GM23338 (cell line): Measurements from ENCODE around the gene RAD51C. TPM values are rescaled to one million over a fixed set of nuclear protein-coding genes. Genes with fewer than 3 reads are reported as not detected.

Experiments used
- ATAC-seq: fragments of 200-7000 bp; cut with Tn5 transposase; 3 replicates; pipeline ENCODE4 v1.9.1; 2020
- DNase-seq: peaks from one replicate; pipeline ENCODE4 v3.0.0-alpha.2; 2015; ENCODE audit warnings: low spot score
- H2AFZ ChIP-seq: fragments of 200-600 bp; sonication (generic); 2 replicates; pipeline ENCODE4 v1.8.0; 2016; ENCODE audit warnings: antibody characterized with exemption, mild to moderate bottlenecking, moderate library complexity
- H3F3A ChIP-seq: fragments of 200-600 bp; sonication (generic); replicated peaks from 2 replicates; pipeline ENCODE4 v1.8.0; 2017; ENCODE audit warnings: antibody characterized with exemption, mixed run types, low read depth
- H3K27ac ChIP-seq: fragments of 200-600 bp; sonication (generic); 2 replicates; pipeline ENCODE4 v1.6.1; 2016; ENCODE audit warnings: low read depth
- H3K27me3 ChIP-seq: fragments of 200-600 bp; sonication (generic); 2 replicates; pipeline ENCODE4 v1.8.0; 2016; ENCODE audit warnings: mild to moderate bottlenecking, mixed run types, moderate library complexity; ENCODE audit not compliant: insufficient read depth
- H3K36me3 ChIP-seq: fragments of 200-600 bp; sonication (generic); 2 replicates; pipeline ENCODE4 v1.8.0; 2016; ENCODE audit warnings: mild to moderate bottlenecking; ENCODE audit not compliant: insufficient read depth
- H3K4me1 ChIP-seq: fragments of 200-600 bp; sonication (generic); 2 replicates; pipeline ENCODE4 v1.8.0; 2016; ENCODE audit warnings: mild to moderate bottlenecking, moderate library complexity; ENCODE audit not compliant: insufficient read depth
- H3K4me2 ChIP-seq: fragments of 200-600 bp; sonication (generic); 2 replicates; pipeline ENCODE4 v1.7.1; 2017; ENCODE audit warnings: mixed run types
- H3K4me3 ChIP-seq: fragments of 200-600 bp; sonication (generic); 2 replicates; pipeline ENCODE4 v1.6.1; 2016; ENCODE audit warnings: mixed run types
- H3K79me2 ChIP-seq: fragments of 200-600 bp; sonication (generic); replicated peaks from 2 replicates; pipeline ENCODE4 v1.8.0; 2017; ENCODE audit warnings: mild to moderate bottlenecking; ENCODE audit not compliant: insufficient read depth
- H3K9me2 ChIP-seq: fragments of 200-600 bp; sonication (generic); 2 replicates; pipeline ENCODE4 v1.8.0; 2017; ENCODE audit not compliant: insufficient read depth
- H4K20me1 ChIP-seq: fragments of 200-600 bp; sonication (generic); replicated peaks from 2 replicates; pipeline ENCODE4 v1.8.0; 2017; ENCODE audit warnings: mild to moderate bottlenecking; ENCODE audit not compliant: insufficient read depth
- H3K27ac Mint-ChIP-seq: 2 replicates; pipeline ENCODE4 v1.8.0; 2020; ENCODE audit warnings: inconsistent platforms, mild to moderate bottlenecking, moderate library complexity, mixed read lengths
- H3K27me3 Mint-ChIP-seq: 3 replicates; pipeline ENCODE4 v1.8.0; 2022; ENCODE audit warnings: low read depth, mild to moderate bottlenecking, moderate library complexity, mixed read lengths, inconsistent platforms; ENCODE audit not compliant: insufficient read depth, poor library complexity
- H3K36me3 Mint-ChIP-seq: 3 replicates; pipeline ENCODE4 v1.8.0; 2021; ENCODE audit warnings: low read depth, mild to moderate bottlenecking, inconsistent platforms, moderate library complexity, mixed read lengths
- H3K4me1 Mint-ChIP-seq: 3 replicates; pipeline ENCODE4 v1.8.0; 2020; ENCODE audit warnings: mild to moderate bottlenecking, inconsistent platforms, mixed read lengths
- H3K4me3 Mint-ChIP-seq: 3 replicates; pipeline ENCODE4 v1.8.0; 2021; ENCODE audit warnings: moderate library complexity, mild to moderate bottlenecking, inconsistent platforms, mixed read lengths
- H3K9me3 Mint-ChIP-seq: 3 replicates; pipeline ENCODE4 v1.8.0; 2020; ENCODE audit warnings: moderate library complexity, mild to moderate bottlenecking, inconsistent platforms, mixed read lengths
- CTCF ChIP-seq, 2 experiments: fragments of 200-600 bp in 1 of 2; sonication (generic) in 1 of 2; conservative IDR thresholded peaks; 2 replicates each; pipeline versions ENCODE4 v1.5.1 to v1.6.1; 2016 to 2017; ENCODE audit warnings: antibody characterized with exemption in 2 of 2, low read depth in 2 of 2, mild to moderate bottlenecking in 2 of 2, moderate library complexity in 1 of 2
- EZH2 ChIP-seq: fragments of 200-600 bp; sonication (generic); IDR thresholded peaks from one replicate; pipeline ENCODE4 v1.8.0; 2017; ENCODE audit warnings: antibody characterized with exemption, mild to moderate bottlenecking, low read depth; ENCODE audit not compliant: unreplicated experiment
- EZH2phosphoT487 ChIP-seq: fragments of 200-600 bp; sonication (generic); IDR thresholded peaks from one replicate; pipeline ENCODE4 v1.8.1; 2018; ENCODE audit warnings: antibody characterized with exemption; ENCODE audit not compliant: unreplicated experiment
- JUNB ChIP-seq: IDR thresholded peaks from one replicate; pipeline ENCODE4 v1.6.1; 2016; ENCODE audit warnings: antibody characterized with exemption; ENCODE audit not compliant: unreplicated experiment
- STAT1 ChIP-seq: IDR thresholded peaks from one replicate; pipeline ENCODE4 v1.6.1; 2016; ENCODE audit warnings: antibody characterized with exemption; ENCODE audit not compliant: unreplicated experiment
- ZNF114 ChIP-seq: fragments of 250-450 bp; sonication (Bioruptor Pico); IDR thresholded peaks from 2 replicates; pipeline ENCODE4 v1.5.0; 2020; ENCODE audit warnings: mild to moderate bottlenecking, moderate library complexity
- ZNF331 ChIP-seq: fragments of 250-450 bp; sonication (Bioruptor Pico); IDR thresholded peaks from 2 replicates; pipeline ENCODE4 v1.5.0; 2020; ENCODE audit warnings: low read depth, mild to moderate bottlenecking, moderate library complexity
- polyA plus RNA-seq: library from polyadenylated mRNA; unstranded; fragments of >200 nt; fragmentation: Nextera tagmentation; extraction: Ambion mirVana; gene quantifications from 2 replicates; pipeline ENCODE4 v1.2.1, GENCODE V29; 2016
- total RNA-seq: library from RNA; depleted of rRNA; stranded (reverse); fragments of >200 nt; shearing (Covaris generic); gene quantifications from 2 replicates; pipeline ENCODE4 v1.2.3, GENCODE V29; 2014
- TF ChIP-seq, protein P1 (sequence below): fragments of 250-450 bp; sonication (Bioruptor Pico); IDR thresholded peaks from 2 replicates; pipeline ENCODE4 v1.5.0; 2020; ENCODE audit warnings: mild to moderate bottlenecking, moderate library complexity

RAD51C gene
- total and polyA plus RNA-seq, 2 experiments from 2014 or later, result 9.3 to 33.6 TPM

DNA sequence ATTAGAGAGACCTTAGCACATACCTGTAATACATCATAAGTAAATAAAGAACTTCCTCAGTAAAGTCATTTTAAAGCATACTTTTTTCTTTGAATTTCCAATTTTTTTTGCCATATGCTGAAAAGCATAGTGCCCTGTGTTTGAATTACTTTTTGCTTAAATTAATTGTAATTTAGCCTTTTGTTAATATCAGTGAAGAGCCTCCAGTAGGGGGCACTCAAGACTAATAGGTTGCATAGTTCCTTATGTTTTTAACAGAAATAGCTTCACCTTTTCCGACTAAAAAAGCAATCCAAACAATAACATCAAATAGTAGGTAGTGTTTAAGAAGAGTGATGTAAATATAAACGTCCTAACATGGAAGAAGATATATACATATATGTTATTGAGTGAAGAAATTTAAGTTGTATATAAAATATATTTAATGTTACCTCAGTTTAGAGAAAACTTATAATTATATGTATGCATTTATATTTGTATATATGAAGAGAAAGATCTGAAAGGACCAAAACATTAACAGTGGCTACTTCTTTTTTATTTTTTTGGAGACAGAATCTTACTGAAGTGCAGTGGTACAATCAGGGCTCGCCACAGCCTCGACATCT is 18.6 kb downstream of the RAD51C start:
- Histone ChIP-seq H3K36me3 (no peaks in the 10 kb centered on the region), H3K4me2 (no peak overlapping the region), H4K20me1 (no peaks in the 10 kb centered on the region), H3K4me3 (no peak overlapping the region), H2AFZ (no peak overlapping the region), H3K9me2 (no peaks in the 10 kb centered on the region), H3K27ac (no peak overlapping the region), H3K4me1 (no peaks in the 10 kb centered on the region), H3K27me3 (no peaks in the 10 kb centered on the region), H3K79me2 (no peaks in the 10 kb centered on the region), H3F3A (no peaks in the 10 kb centered on the region)
- peak; percentile 90 for DNase-seq
- TF ChIP-seq CTCF (conservative IDR thresholded peaks at IDR 0.05; ENCODE audit: low read depth in 2 of 2), result peak; percentile 63 to 98
- no peak for TF ChIP-seq JUNB
- Mint-ChIP-seq H3K9me3 (no peaks in the 10 kb centered on the region), H3K36me3 (no peaks in the 10 kb centered on the region; the same call in 2 of the 3 replicates), H3K4me3 (no peak overlapping the region), H3K27ac (no peak overlapping the region), H3K4me1 (no peaks in the 10 kb centered on the region; the same call in 2 of the 3 replicates), H3K27me3 (no peaks in the 10 kb centered on the region)
- no peak; the same call in 2 of the 3 replicates for ATAC-seq

GRCh38 chr17:58722274-58722673 is 29.9 kb downstream of the RAD51C start:
- no peak for ATAC-seq
- peaks cover 3% of the 10 kb centered on the region for H3K27me3 Mint-ChIP-seq
- TF ChIP-seq, protein P1, sequence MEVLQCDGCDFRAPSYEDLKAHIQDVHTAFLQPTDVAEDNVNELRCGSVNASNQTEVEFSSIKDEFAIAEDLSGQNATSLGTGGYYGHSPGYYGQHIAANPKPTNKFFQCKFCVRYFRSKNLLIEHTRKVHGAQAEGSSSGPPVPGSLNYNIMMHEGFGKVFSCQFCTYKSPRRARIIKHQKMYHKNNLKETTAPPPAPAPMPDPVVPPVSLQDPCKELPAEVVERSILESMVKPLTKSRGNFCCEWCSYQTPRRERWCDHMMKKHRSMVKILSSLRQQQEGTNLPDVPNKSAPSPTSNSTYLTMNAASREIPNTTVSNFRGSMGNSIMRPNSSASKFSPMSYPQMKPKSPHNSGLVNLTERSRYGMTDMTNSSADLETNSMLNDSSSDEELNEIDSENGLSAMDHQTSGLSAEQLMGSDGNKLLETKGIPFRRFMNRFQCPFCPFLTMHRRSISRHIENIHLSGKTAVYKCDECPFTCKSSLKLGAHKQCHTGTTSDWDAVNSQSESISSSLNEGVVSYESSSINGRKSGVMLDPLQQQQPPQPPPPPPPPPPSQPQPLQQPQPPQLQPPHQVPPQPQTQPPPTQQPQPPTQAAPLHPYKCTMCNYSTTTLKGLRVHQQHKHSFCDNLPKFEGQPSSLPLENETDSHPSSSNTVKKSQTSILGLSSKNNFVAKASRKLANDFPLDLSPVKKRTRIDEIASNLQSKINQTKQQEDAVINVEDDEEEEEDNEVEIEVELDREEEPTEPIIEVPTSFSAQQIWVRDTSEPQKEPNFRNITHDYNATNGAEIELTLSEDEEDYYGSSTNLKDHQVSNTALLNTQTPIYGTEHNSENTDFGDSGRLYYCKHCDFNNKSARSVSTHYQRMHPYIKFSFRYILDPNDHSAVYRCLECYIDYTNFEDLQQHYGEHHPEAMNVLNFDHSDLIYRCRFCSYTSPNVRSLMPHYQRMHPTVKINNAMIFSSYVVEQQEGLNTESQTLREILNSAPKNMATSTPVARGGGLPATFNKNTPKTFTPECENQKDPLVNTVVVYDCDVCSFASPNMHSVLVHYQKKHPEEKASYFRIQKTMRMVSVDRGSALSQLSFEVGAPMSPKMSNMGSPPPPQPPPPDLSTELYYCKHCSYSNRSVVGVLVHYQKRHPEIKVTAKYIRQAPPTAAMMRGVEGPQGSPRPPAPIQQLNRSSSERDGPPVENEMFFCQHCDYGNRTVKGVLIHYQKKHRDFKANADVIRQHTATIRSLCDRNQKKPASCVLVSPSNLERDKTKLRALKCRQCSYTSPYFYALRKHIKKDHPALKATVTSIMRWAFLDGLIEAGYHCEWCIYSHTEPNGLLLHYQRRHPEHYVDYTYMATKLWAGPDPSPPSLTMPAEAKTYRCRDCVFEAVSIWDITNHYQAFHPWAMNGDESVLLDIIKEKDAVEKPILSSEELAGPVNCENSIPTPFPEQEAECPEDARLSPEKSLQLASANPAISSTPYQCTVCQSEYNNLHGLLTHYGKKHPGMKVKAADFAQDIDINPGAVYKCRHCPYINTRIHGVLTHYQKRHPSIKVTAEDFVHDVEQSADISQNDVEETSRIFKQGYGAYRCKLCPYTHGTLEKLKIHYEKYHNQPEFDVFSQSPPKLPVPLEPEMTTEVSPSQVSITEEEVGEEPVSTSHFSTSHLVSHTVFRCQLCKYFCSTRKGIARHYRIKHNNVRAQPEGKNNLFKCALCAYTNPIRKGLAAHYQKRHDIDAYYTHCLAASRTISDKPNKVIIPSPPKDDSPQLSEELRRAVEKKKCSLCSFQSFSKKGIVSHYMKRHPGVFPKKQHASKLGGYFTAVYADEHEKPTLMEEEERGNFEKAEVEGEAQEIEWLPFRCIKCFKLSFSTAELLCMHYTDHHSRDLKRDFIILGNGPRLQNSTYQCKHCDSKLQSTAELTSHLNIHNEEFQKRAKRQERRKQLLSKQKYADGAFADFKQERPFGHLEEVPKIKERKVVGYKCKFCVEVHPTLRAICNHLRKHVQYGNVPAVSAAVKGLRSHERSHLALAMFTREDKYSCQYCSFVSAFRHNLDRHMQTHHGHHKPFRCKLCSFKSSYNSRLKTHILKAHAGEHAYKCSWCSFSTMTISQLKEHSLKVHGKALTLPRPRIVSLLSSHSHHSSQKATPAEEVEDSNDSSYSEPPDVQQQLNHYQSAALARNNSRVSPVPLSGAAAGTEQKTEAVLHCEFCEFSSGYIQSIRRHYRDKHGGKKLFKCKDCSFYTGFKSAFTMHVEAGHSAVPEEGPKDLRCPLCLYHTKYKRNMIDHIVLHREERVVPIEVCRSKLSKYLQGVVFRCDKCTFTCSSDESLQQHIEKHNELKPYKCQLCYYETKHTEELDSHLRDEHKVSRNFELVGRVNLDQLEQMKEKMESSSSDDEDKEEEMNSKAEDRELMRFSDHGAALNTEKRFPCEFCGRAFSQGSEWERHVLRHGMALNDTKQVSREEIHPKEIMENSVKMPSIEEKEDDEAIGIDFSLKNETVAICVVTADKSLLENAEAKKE, result no peak
- TF ChIP-seq JUNB (no peak), EZH2phosphoT487 (no peak), ZNF331 (CRISPR knock-in tag) (no peak), CTCF (conservative IDR thresholded peaks at IDR 0.05; ENCODE audit: low read depth in 2 of 2) (no peak), STAT1 (no peak), EZH2 (no peak), ZNF114 (no peak)

More at GRCh38 chr17:58722274-58722673, 29.9 kb downstream of the RAD51C start:
- Histone ChIP-seq H3K9me2 (no peaks in the 10 kb centered on the region), H3K4me1 (no peaks in the 10 kb centered on the region), H3K36me3 (no peaks in the 10 kb centered on the region), H2AFZ (no peak overlapping the region), H3K27ac (no peak overlapping the region), H3K4me2 (no peak overlapping the region), H4K20me1 (no peaks in the 10 kb centered on the region), H3K27me3 (no peaks in the 10 kb centered on the region), H3K4me3 (no peak overlapping the region), H3F3A (no peaks in the 10 kb centered on the region), H3K79me2 (no peaks in the 10 kb centered on the region)
- no peaks in the 10 kb centered on the region for H3K9me3 Mint-ChIP-seq
- no peaks in the 10 kb centered on the region for H3K36me3 Mint-ChIP-seq
- no peaks in the 10 kb centered on the region for H3K4me1 Mint-ChIP-seq
- H3K27ac Mint-ChIP-seq, result no peak overlapping the region
- H3K4me3 Mint-ChIP-seq, result no peak overlapping the region
- DNase-seq, result no peak
